A673 (cell line): ENCODE data around the gene DNASE1L3.

Source experiments
- EZH2 ChIP-seq: fragments of 200-600 bp; sonication (generic); IDR thresholded peaks from 2 replicates; pipeline ENCODE4 v1.6.1; 2017; ENCODE audit warnings: borderline replicate concordance, low read depth, mild to moderate bottlenecking, mixed read lengths, antibody characterized with exemption, low read length; ENCODE audit not compliant: poor library complexity, severe bottlenecking
- TF ChIP-seq, protein P1 (sequence below): fragments of 300-800, 200-600 bp; sonication (generic); conservative IDR thresholded peaks from 2 replicates; pipeline ENCODE4 v1.5.1; 2017; ENCODE audit warnings: low read depth, mild to moderate bottlenecking, antibody characterized with exemption, low read length, moderate library complexity, mixed read lengths

DNA sequence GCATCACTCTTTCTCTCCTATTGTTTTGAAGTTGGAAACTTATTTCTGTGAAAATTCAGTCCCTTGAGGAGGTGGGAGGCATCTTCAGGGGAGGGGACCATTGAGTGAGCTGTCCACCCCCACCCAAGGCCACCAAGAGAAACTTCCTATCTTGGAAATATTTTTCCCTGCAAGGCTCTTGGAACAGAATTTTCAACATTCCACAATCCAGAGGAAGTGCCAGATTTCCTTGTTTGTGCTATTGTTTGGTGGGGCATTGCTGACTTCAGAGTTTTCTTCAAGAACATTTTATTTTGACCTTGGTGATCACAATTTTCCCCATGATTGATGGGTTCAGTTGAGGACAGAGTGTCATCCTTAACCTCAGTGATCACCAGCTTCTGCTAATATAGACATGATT lies 12.0 kb downstream of the DNASE1L3 start:
- TF ChIP-seq, protein P1, sequence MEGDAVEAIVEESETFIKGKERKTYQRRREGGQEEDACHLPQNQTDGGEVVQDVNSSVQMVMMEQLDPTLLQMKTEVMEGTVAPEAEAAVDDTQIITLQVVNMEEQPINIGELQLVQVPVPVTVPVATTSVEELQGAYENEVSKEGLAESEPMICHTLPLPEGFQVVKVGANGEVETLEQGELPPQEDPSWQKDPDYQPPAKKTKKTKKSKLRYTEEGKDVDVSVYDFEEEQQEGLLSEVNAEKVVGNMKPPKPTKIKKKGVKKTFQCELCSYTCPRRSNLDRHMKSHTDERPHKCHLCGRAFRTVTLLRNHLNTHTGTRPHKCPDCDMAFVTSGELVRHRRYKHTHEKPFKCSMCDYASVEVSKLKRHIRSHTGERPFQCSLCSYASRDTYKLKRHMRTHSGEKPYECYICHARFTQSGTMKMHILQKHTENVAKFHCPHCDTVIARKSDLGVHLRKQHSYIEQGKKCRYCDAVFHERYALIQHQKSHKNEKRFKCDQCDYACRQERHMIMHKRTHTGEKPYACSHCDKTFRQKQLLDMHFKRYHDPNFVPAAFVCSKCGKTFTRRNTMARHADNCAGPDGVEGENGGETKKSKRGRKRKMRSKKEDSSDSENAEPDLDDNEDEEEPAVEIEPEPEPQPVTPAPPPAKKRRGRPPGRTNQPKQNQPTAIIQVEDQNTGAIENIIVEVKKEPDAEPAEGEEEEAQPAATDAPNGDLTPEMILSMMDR = no peak
- TF ChIP-seq EZH2 = no peak
